Skeletal muscle satellite cell (primary cell): Measurements from ENCODE around the gene SLC51B.
"Not testable (repeated sequence)": the region's sequence is repeated elsewhere in the genome, so short reads cannot be mapped to it uniquely, and the experiment has no call there.

Source experiments
- H3K27me3 ChIP-seq: 2 replicates; pipeline ENCODE4 v1.7.0; 2013; ENCODE audit warnings: low read length; ENCODE audit not compliant: control insufficient read depth, insufficient read depth
- H3K36me3 ChIP-seq: 2 replicates; pipeline ENCODE4 v1.7.0; 2013; ENCODE audit warnings: mild to moderate bottlenecking, control low read depth, low read length; ENCODE audit not compliant: insufficient read depth
- H3K4me1 ChIP-seq: 2 replicates; pipeline ENCODE4 v1.7.0; 2013; ENCODE audit warnings: low read length; ENCODE audit not compliant: control insufficient read depth, insufficient read depth
- H3K4me2 ChIP-seq: 2 replicates; pipeline ENCODE4 v1.7.0; 2013; ENCODE audit warnings: mild to moderate bottlenecking, low read length
- H3K4me3 ChIP-seq: 2 replicates; pipeline ENCODE4 v1.7.0; 2013; ENCODE audit warnings: low read length
- H3K9ac ChIP-seq: 2 replicates; pipeline ENCODE4 v1.7.0; 2013; ENCODE audit warnings: mild to moderate bottlenecking, low read depth, low read length, moderate library complexity
- H3K9me3 ChIP-seq: replicated peaks from 2 replicates; pipeline ENCODE4 v1.7.0; 2013; ENCODE audit warnings: mild to moderate bottlenecking, control low read depth, low read length

SLC51B gene

GRCh38 chr15:65099336-65099735 is 54.1 kb downstream of the SLC51B start:
- peaks cover 45% of the 10 kb centered on the region for H3K36me3 ChIP-seq
- no peaks in the 10 kb centered on the region for H3K4me1 ChIP-seq
- H3K9ac ChIP-seq: no peak overlapping the region
- H3K9me3 ChIP-seq: no peaks in the 10 kb centered on the region
- no peak overlapping the region for H3K4me3 ChIP-seq
- no peaks in the 10 kb centered on the region for H3K27me3 ChIP-seq
- no peak overlapping the region for H3K4me2 ChIP-seq

DNA sequence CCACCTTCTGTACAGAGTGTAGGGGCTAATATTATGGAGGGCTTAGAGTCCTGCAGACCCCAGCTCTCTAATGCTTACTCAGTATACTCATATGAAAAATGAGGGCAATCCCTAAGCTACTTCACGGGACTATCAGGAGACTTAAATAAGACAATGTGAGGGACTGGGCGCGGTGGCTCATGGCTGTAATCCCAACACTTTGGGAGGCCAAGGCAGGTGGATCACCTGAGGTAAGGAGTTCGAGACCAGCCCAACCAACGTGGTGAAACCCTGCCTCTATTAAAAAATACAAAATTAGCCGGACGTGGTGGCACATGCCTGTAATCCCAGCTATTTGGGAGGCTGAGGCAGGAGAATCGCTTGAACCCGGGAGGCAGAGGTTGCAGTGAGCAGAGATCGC is 54.6 kb downstream of the SLC51B start:
- H3K9me3 ChIP-seq, H3K4me1 ChIP-seq, H3K9ac ChIP-seq, H3K4me2 ChIP-seq, H3K27me3 ChIP-seq, H3K4me3 ChIP-seq: not testable (repeated sequence)
- H3K36me3 ChIP-seq: peaks cover 45% of the 10 kb centered on the region

DNA sequence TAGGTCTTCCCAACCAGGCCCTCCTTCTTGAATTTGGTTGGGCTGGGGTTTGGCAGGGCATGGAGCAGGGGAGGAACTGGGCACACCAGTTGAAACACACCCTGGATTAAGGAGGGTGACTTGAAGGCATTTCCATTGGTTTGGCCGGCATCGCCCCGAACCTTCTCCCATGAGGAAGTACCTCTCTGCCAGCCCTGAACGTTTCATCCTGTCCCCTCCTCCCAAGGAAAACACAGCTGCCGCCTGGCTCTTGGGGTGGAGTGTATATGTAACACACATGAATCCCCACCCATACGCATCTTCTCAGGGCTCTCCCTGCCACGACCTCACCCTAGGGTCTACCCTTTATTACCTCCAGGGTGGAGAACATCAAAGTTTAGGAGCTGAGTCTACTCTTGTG is 55.3 kb downstream of the SLC51B start:
- H3K4me1 ChIP-seq: no peaks in the 10 kb centered on the region
- H3K36me3 ChIP-seq: peaks cover 46% of the 10 kb centered on the region
- no peak overlapping the region for H3K4me2 ChIP-seq
- H3K27me3 ChIP-seq: no peaks in the 10 kb centered on the region
- no peaks in the 10 kb centered on the region for H3K9me3 ChIP-seq
- H3K4me3 ChIP-seq: no peak overlapping the region
- H3K9ac ChIP-seq: no peak overlapping the region

DNA sequence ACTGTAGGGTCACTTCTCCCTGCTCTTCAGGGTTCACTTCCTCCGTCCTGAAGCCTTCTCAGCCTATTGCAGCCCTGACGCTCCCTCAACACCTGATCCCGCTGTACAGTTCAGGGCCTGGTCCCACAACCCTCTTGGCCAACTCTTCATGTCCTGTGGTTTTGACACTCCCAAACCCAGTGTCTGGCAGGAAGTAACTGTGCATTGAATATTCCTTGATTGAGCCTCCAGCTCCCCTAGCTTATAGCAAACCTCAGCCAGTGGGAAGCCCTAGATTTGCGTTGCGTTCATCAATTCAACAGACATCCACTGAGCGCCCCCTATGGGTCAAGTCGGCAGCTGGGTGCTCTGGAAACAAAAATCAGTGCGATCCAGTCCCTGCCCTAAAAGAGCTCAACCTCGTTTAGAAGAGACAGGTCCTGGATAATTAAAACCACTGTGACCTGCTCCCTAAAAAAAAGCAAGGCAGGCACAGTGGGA is 56.3 kb downstream of the SLC51B start:
- H3K4me1 ChIP-seq: no peaks in the 10 kb centered on the region
- peaks cover 54% of the 10 kb centered on the region for H3K36me3 ChIP-seq
- H3K9ac ChIP-seq: no peak overlapping the region
- H3K9me3 ChIP-seq: no peaks in the 10 kb centered on the region
- H3K4me3 ChIP-seq: no peak overlapping the region
- H3K27me3 ChIP-seq: no peaks in the 10 kb centered on the region
- H3K4me2 ChIP-seq: no peak overlapping the region

DNA sequence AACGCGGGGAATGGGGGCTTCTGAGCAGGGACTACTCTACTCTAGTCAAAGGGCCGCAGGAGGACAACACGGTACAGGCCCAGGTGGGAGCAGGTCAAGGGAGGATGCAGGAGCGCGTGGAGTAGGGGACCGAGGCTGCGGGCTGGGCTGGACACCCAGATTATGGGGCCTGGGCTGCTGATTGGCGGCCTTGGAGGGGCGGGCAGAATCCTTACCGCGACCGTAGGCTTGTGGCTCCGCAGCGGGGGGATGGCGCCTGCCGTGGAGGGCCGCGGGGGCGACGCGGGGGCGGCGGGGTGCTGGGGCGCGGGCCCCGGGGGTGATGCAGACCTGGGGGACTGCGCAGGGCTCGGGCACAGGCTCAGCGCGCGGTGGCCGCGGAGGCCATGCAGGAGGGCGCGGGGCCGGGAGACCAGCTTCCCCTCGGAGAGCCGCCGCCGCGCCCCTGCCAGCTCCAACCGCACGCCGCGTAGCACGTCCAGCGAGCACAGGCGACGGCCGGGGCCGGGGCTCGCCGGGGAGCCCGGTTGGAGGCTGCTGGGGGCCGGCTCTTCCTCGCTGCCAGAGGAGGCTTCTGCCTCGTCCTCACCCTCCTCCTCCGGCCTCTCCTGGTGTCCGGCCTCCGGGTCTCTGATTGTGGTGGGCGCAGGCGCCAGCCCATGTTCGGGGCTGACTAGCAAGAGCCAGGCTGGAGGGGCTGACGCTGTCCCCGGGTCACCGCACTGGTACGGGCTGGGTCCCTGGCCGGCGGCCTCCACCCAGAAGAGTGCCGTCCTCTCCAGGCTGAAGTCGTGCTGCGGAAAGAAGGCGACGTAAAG is 56.9 kb downstream of the SLC51B start:
- Histone ChIP-seq H3K4me2 (no peak overlapping the region), H3K4me3 (no peak overlapping the region), H3K4me1 (no peaks in the 10 kb centered on the region), H3K9ac (no peak overlapping the region), H3K27me3 (no peaks in the 10 kb centered on the region), H3K36me3 (peaks cover 52% of the 10 kb centered on the region), H3K9me3 (no peaks in the 10 kb centered on the region)

DNA sequence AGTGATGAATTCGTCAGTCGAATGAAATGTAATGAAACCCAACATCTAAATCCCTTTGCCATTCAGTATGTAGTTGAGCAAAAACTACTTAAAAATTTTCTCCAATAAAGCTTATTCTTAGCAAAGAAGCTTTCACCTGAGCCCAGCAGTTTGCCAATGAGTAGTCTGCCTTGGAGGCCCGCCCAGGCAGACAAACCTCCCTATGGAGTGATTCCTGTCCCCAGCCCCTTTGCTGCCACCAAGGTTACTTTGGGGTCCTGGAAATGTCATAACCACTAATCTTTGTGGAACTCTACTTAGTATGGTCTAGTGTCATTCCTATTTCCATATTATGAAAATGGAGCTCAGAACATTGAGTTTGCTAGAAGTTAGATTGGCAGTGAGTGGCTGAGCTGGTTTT is 57.7 kb downstream of the SLC51B start:
- no peaks in the 10 kb centered on the region for H3K4me1 ChIP-seq
- H3K27me3 ChIP-seq: no peaks in the 10 kb centered on the region
- H3K4me3 ChIP-seq: no peak overlapping the region
- H3K9me3 ChIP-seq: no peaks in the 10 kb centered on the region
- H3K36me3 ChIP-seq: peaks cover 44% of the 10 kb centered on the region
- no peak overlapping the region for H3K9ac ChIP-seq
- no peak overlapping the region for H3K4me2 ChIP-seq
